OCI-LY7 (cell line): ENCODE measurements around the gene PRR3. TPM values are rescaled to one million over a fixed set of nuclear protein-coding genes. Genes with fewer than 3 reads are reported as not detected.

Experiments used
- BruUV-seq: library from RNA; stranded (reverse); fragments of 400-500 nt; replicated peaks from 2 replicates; lab custom pipeline; 2021; lab: Mats Ljungman, UMichigan
- CTCF ChIA-PET: fragments of 300-600 bp; sonication (Branson Sonifier 250); formaldehyde crosslinking; loops from one replicate; lab custom pipeline; 2022; ENCODE audit warnings: antibody characterized with exemption; ENCODE audit not compliant: unreplicated experiment; lab: Charles Lee
- POLR2A ChIA-PET: fragments of 300-600 bp; sonication (Branson Sonifier 250); formaldehyde crosslinking; loops from one replicate; lab custom pipeline; 2022; ENCODE audit warnings: antibody characterized with exemption; lab: Charles Lee
- DNase-seq: peaks from one replicate; pipeline ENCODE4 v3.0.0-alpha.2; 2015; ENCODE audit warnings: low spot score
- H2AFZ ChIP-seq: fragments of 200-600 bp; sonication (generic), shearing (Covaris generic); 2 replicates; pipeline ENCODE4 v1.6.1; 2014; ENCODE audit warnings: mild to moderate bottlenecking, antibody characterized with exemption, low read length, moderate library complexity
- H3K27ac ChIP-seq: fragments of 200-600 bp; sonication (generic); 2 replicates; pipeline ENCODE4 v1.5.1; 2014; ENCODE audit warnings: mixed run types, low read depth, mild to moderate bottlenecking, moderate library complexity, low read length, inconsistent platforms; ENCODE audit not compliant: poor library complexity, severe bottlenecking
- H3K36me3 ChIP-seq: fragments of 200-600 bp; sonication (generic); 2 replicates; pipeline ENCODE4 v1.6.1; 2014; ENCODE audit warnings: mild to moderate bottlenecking, antibody characterized with exemption, low read length, moderate library complexity, mixed read lengths; ENCODE audit not compliant: insufficient read depth
- H3K4me1 ChIP-seq: fragments of 200-600 bp; sonication (generic); 2 replicates; pipeline ENCODE4 v1.5.1; 2014; ENCODE audit warnings: mild to moderate bottlenecking, low read length; ENCODE audit not compliant: insufficient read depth, poor library complexity, severe bottlenecking
- H3K4me2 ChIP-seq: fragments of 200-600 bp; sonication (generic); 2 replicates; pipeline ENCODE4 v1.6.1; 2014; ENCODE audit warnings: mild to moderate bottlenecking, low read length
- H3K4me3 ChIP-seq: fragments of 200-600 bp; sonication (generic); 2 replicates; pipeline ENCODE4 v1.5.1; 2014; ENCODE audit warnings: mild to moderate bottlenecking, low read depth, low read length; ENCODE audit not compliant: poor library complexity, severe bottlenecking
- H3K79me2 ChIP-seq: fragments of 200-600 bp; sonication (generic); 2 replicates; pipeline ENCODE4 v1.6.1; 2016; ENCODE audit warnings: low read depth, mild to moderate bottlenecking, low read length, moderate library complexity, mixed read lengths; ENCODE audit not compliant: insufficient read depth
- H3K9me2 ChIP-seq: fragments of 200-600 bp; sonication (generic); 2 replicates; pipeline ENCODE4 v1.6.1; 2016; ENCODE audit warnings: mild to moderate bottlenecking, low read length, mixed read lengths; ENCODE audit not compliant: insufficient read depth
- H3K9me3 ChIP-seq: fragments of 200-600 bp; sonication (generic); 2 replicates; pipeline ENCODE4 v1.6.1; 2014; ENCODE audit warnings: mild to moderate bottlenecking, mixed run types, low read length, mixed read lengths
- H4K20me1 ChIP-seq: fragments of 200-600 bp; sonication (generic); 2 replicates; pipeline ENCODE4 v1.6.1; 2014; ENCODE audit warnings: mild to moderate bottlenecking, antibody characterized with exemption, low read length, moderate library complexity, mixed read lengths; ENCODE audit not compliant: insufficient read depth
- CTCF ChIP-seq: fragments of 200-600 bp; sonication (generic); conservative IDR thresholded peaks from 2 replicates; pipeline ENCODE4 v1.5.1; 2014; ENCODE audit warnings: mild to moderate bottlenecking, antibody characterized with exemption, low read length, moderate library complexity, mixed read lengths
- EZH2phosphoT487 ChIP-seq: fragments of 200-600 bp; sonication (generic); IDR thresholded peaks from 2 replicates; pipeline ENCODE4 v1.6.1; 2018; ENCODE audit warnings: low read depth, borderline replicate concordance, mild to moderate bottlenecking, mixed run types, antibody characterized with exemption, low read length, moderate library complexity, mixed read lengths
- intact Hi-C: fragments of 100-400 bp; cut with micrococcal nuclease; formaldehyde crosslinking; loops from one replicate; pipeline ENCODE4 v1.10.0; 2022; ENCODE audit not compliant: unreplicated experiment
- total RNA-seq, 2 experiments: library from RNA; depleted of rRNA in 1 of 2; stranded (reverse); fragments of >200 nt in 1 of 2; shearing (Covaris generic) in 1 of 2; gene quantifications; 2 replicates each; pipeline ENCODE4 v1.2.3, GENCODE V29; 2014 to 2022

The PRR3 gene
- total RNA-seq, 2 experiments from 2014 or later, result 25.2 to 34.9 TPM

GRCh38 chr6:30554404-30554803 is 2.7 kb upstream of the PRR3 start:
- H4K20me1 ChIP-seq, result peaks cover 12% of the 10 kb centered on the region
- H3K36me3 ChIP-seq, result peaks cover 62% of the 10 kb centered on the region
- H3K79me2 ChIP-seq, result peaks cover 30% of the 10 kb centered on the region
- H3K4me2 ChIP-seq, result peak overlapping the region; percentile 81
- no TSS peak for BruUV-seq
- DNase-seq, result no peak
- no peak overlapping the region for H2AFZ ChIP-seq
- H3K27ac ChIP-seq, result no peak overlapping the region
- intact Hi-C loops, result no loop called here
- H3K4me1 ChIP-seq, result peaks cover 18% of the 10 kb centered on the region
- H3K9me2 ChIP-seq, result no peaks in the 10 kb centered on the region
- POLR2A ChIA-PET, result interaction anchor here (0.6 to 1.9 kb wide), 2 partner anchors 10 to 17 kb away, joined by 3 to 6 read pairs; partner anchors contain the start of gene ABCF1
- peak overlapping the region; percentile 84 for H3K4me3 ChIP-seq
- H3K9me3 ChIP-seq, result no peaks in the 10 kb centered on the region
- TF ChIP-seq EZH2phosphoT487 (no peak), CTCF (no peak)
- CTCF ChIA-PET, result no interaction called here

GRCh38 chr6:30554962-30555815 is 1.9 kb upstream of the PRR3 start:
- Histone ChIP-seq H4K20me1 (peaks cover 12% of the 10 kb centered on the region), H3K9me3 (no peaks in the 10 kb centered on the region), H2AFZ (peak overlapping the region; percentile 70; the same call in 1 of the 2 replicates), H3K27ac (peak overlapping the region; percentile 89), H3K36me3 (peaks cover 64% of the 10 kb centered on the region), H3K79me2 (peaks cover 37% of the 10 kb centered on the region), H3K4me3 (peak overlapping the region; percentile 84), H3K4me1 (peaks cover 18% of the 10 kb centered on the region), H3K9me2 (no peaks in the 10 kb centered on the region), H3K4me2 (peak overlapping the region; percentile 81)
- DNase-seq, result peak; percentile 44
- TF ChIP-seq EZH2phosphoT487 (no peak), CTCF (peak; percentile 30; the same call in 1 of the 2 replicates)
- no TSS peak for BruUV-seq
- ChIA-PET CTCF (no interaction called here), POLR2A (interaction anchor here (0.6 to 1.9 kb wide), 2 partner anchors 10 to 16 kb away, joined by 3 to 6 read pairs; partner anchors contain the start of gene ABCF1)
- intact Hi-C loops, result loop anchor here (5.0 kb wide), 3 partner anchors 167 to 352 kb away; partner anchors contain the start of genes FLOT1, GTF2H4, IER3 and TUBB
